ENCODE results near the gene LZTR1.
A peak's percentile ranks its signal among the peaks of the same experiment; 100 is the strongest.
"Not testable (repeated sequence)": the region's sequence is repeated elsewhere in the genome, so short reads cannot be mapped to it uniquely, and the experiment has no call there.

The LZTR1 gene

DNA sequence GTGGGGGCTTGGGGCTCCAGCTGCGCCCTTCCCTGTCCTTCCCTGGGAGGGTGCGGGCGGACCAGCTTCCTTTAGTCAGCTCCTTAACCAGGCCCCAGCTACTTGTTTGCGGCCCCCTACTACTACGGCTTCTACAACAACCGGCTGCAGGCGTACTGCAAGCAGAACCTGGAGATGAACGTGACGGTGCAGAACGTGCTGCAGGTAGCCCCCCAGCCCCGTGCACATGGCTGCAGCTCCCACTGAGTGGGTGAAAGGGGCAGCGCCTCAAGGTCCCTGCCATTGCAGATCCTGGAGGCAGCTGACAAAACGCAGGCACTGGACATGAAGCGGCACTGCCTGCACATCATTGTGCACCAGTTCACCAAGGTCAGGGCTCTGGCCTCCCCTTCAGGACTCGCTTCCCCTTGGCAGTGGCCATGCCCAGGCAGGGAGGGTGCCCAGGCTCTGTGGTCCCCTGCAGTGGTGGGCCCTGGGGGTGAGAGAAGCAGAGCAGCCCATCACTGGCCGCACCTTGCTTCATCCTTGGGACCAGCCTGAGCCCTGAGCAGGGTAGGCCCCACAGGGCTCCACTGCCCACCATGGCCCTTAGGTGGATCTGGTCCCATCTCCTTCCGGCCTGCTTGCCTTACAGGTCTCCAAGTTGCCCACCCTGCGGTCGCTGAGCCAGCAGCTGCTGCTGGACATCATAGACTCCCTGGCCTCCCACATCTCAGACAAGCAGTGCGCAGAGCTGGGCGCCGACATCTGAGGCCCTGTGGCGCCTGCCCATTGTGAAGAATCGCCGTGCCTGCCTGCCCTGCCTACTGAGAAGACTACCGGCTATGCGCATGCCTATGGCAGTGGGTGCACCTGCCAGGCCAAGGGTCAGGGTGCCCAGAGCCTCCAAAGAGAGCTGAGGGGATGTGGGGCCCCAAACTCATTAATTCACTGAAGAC, 14.8 kb downstream of the LZTR1 start:
- no peak for DNase-seq (ENCODE audit: low read depth, low spot score)

GRCh38 chr22:20997536-20998257, 15.6 kb downstream of the LZTR1 start:
- no peak for DNase-seq (ENCODE audit: low read depth, low spot score)

GRCh38 chr22:20998411-20999336, 16.6 kb downstream of the LZTR1 start:
- no peak for DNase-seq (ENCODE audit: low read depth, low spot score)

- DNase-seq (ENCODE audit: low read depth, low spot score) = no peak
Observed at GRCh38 chr22:20999350-21000206, 17.5 kb downstream of the LZTR1 start.

- no peak for DNase-seq (ENCODE audit: low read depth, low spot score)
Observed at GRCh38 chr22:21000207-21000986, 18.3 kb downstream of the LZTR1 start.

- no peak for DNase-seq (ENCODE audit: low read depth, low spot score)
Observed at GRCh38 chr22:21000987-21001600, 19.0 kb downstream of the LZTR1 start.

DNA sequence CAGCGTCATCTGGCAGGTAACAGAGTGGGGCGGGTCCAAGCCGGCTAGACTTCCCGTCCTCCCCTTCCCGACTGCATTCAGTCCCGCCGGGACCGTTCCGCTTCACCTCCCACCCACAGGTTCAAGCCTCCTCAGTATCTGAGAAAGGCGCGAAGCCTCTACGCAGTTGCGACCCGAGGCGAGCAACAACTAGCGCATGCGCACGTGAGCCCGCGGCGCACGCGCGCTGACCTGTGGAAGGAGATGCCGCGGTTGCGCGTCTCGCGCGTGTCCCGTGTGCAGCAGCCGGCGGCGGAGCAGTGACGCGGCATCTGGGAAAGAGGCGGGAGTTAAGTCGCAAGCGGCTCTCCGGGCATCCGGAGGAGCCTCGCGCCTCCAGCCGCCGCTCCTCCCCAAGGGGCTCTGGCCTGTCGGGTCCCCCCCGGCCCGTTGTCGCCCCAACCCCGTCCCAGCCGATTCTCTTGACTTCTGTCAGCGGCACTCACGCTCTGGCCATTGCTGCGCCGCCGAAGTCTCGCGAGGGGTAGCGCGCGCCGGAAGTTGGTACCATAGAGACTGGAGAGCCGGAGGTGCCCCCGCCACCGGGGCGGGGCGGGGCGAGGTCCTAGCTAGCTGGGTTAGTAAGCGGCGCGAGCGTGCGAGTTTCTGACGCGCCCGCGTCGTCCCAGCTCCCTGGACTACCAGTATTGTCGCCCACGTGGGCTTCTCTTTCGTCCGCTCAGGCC, 19.7 kb downstream of the LZTR1 start, which contains the start of gene THAP7:
Gene THAP7, minus strand, starts transcription at position 518 of the 725 bp plus-strand sequence. Its CDS starts 207 bp downstream, at position 311.
- DNase-seq (ENCODE audit: low read depth, low spot score) = peak; percentile 92

DNA sequence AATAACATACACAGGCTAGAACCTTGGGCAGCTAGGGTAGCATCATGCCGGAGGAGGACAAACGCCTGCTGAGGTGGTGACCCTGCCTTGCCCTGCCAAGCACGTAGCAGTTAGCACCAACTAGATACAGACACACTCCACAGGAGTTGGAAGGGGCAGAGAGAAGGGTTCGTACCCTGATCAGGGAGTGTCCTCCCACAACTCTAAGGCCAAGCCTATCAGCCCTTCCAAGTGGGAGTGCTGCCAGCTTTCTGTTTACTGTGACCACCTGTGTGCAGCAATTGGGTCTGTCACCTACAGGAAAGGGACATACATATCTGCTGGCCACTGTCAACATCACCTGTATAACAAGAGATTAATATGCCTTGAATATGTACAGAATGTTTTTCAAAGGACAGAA, 21.7 kb downstream of the LZTR1 start:
- no peak for DNase-seq (ENCODE audit: low read depth, low spot score)

DNA sequence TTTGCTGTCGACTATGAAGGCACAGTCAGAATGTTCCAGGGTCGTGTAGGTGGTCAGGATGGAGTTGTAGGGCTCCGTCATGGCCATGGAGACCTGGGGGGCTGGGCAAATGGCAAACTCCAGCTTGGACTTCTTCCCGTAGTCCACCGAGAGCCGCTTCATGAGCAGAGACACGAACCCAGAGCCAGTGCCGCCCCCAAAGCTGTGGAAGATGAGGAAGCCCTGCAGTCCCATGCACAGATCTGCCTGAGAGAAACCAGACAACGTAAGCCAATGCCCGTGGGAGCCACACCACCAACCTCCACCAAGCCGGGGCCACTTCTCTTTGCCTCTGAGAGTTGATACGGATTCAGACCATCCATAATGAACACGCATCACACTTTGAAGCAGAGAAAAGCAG, 27.1 kb downstream of the LZTR1 start:
- DNase-seq (ENCODE audit: low read depth, low spot score) = not testable (repeated sequence)

- DNase-seq (ENCODE audit: low read depth, low spot score) = no peak
Observed at GRCh38 chr22:21009638-21010425, 27.7 kb downstream of the LZTR1 start.

- DNase-seq (ENCODE audit: low read depth, low spot score) = no peak
Observed at GRCh38 chr22:21010426-21011113, 28.5 kb downstream of the LZTR1 start.

DNA sequence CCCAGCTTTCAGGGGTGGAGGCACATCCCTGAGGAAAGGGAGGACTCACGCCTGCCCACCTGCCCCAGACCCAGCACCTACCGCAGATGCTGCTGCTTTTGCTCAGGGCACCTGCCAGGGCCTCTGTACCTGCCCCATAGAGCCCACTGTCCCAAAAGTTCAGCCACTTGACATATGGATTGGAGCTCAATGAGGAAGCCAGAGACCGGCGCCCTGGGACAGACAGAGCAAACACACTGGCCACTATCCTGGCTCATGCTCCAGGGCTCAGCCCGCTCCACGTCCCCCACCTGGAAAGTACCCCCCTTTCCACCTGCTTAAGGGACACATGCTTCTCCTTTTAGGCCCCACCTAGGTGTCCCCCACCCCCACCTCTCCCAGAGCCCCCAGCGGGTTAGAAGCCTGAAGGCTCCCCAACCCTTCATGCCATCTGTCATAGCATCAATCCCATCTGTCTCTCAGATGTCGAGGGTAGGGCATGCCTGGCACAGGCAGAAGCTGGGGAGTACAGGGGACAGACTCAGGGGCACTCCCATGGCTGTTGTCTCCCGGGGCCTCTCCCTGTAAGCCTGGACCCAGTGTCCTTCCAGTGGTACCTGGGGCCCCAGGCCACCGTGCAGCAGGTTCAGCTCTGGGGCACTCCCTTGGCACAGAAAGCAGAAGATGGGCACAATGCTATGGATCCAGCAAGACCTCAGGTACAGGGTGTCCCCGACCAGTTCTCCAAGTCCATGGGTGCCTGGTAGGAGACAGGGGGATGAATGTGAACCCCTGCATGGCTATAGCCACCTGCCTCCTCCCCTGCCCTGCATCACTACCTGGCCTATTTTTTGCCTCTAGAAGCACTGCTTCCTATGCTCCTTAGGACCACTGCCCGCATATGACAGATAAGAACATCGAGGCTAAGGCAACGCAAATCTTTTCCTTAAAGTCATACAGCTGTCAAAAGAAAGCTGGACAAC, 30.6 kb downstream of the LZTR1 start:
- DNase-seq (ENCODE audit: low read depth, low spot score) = no peak

- DNase-seq (ENCODE audit: low read depth, low spot score) = no peak
Observed at GRCh38 chr22:21013657-21014201, 31.6 kb downstream of the LZTR1 start.

GRCh38 chr22:21014202-21014725, 32.2 kb downstream of the LZTR1 start:
- DNase-seq (ENCODE audit: low read depth, low spot score) = peak; percentile 58

DNA sequence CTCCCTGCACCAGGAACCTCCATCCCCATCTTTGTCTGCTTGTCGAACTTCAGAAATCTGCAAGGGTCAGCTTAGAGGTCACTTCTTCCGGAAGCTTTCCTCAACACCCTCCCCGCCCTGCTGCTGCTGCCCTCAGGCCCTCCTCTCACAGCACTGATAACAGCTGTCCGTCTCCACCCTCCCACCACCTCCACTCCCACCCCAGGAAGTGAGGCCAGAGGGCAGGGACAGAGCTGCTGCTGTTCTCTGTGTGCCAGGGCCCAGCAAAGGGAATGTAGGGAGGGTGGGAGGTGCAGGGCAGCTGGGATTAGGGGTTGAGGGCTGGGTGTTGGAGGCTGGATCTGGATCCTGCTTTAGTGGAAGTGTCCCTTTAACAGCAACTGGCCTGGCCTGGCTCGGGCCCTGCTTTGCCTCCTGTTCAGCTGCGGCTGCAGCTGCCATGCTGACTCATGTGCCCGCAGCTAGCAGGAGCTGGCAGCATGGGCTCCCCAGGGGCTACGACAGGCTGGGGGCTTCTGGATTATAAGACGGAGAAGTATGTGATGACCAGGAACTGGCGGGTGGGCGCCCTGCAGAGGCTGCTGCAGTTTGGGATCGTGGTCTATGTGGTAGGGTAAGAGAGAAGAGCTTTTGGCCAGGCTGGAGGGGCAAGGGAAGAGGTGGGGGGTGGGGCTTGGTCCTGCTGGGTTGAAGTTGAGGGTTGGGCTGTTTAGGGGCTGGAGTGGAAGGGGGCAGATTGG, 32.8 kb downstream of the LZTR1 start, which contains the start of gene P2RX6:
Gene P2RX6, plus strand, starts transcription at position 440 of the 740 bp plus-strand sequence. Its CDS starts 10 bp downstream, at position 450.
- DNase-seq (ENCODE audit: low read depth, low spot score) = no peak

All from activated CD4-positive, CD25-positive, alpha-beta regulatory T cell treated with anti-CD3 and anti-CD28 coated beads, Interleukin-2, amount 50 U/mL, for 16 hours (primary cell).